Gastroesophageal sphincter (tissue), 3 donors: ENCODE data around the gene DACT1.

Experiments used
- CTCF ChIP-seq, 4 experiments: fragments of 200-600 bp in 2 of 4; fragments of 450-650 bp in 2 of 4; sonication (generic) in 1 of 4; IDR thresholded peaks; one replicate each; pipeline ENCODE4 v1.5.1; 2017 to 2019; ENCODE audit warnings: antibody characterized with exemption in 4 of 4, mild to moderate bottlenecking in 2 of 4, moderate library complexity in 2 of 4
- EP300 ChIP-seq: sonication (generic); formaldehyde crosslinking; IDR thresholded peaks from one replicate; pipeline ENCODE4 v1.6.1; 2017; ENCODE audit warnings: antibody characterized with exemption, mild to moderate bottlenecking

GRCh38 chr14:58662018-58662417 lies 24.3 kb downstream of the DACT1 start:
- TF ChIP-seq CTCF (IDR thresholded peaks at IDR 0.05) = no peak
- TF ChIP-seq EP300 = no peak
